CD4-positive, alpha-beta T cell (primary cell): Measurements from ENCODE around the gene RAB11FIP3. TPM values are rescaled to one million over a fixed set of nuclear protein-coding genes. Genes with fewer than 3 reads are reported as not detected.

Source experiments
- ATAC-seq: fragments of 200-7000 bp; cut with Tn5 transposase; one replicate; pipeline ENCODE4 v1.10.0; 2022; ENCODE audit warnings: mild to moderate bottlenecking; ENCODE audit not compliant: poor library complexity
- CTCF ChIA-PET: fragments of 350-600 bp; sonication (Branson Sonifier 250); formaldehyde crosslinking; loops from one replicate; lab custom pipeline; 2021; ENCODE audit warnings: antibody characterized with exemption, inconsistent platforms; lab: Charles Lee
- POLR2A ChIA-PET: fragments of 350-600 bp; sonication (Branson Sonifier 250); formaldehyde crosslinking; loops from one replicate; lab custom pipeline; 2021; ENCODE audit warnings: antibody characterized with exemption, inconsistent platforms; lab: Charles Lee
- DNase-seq, 14 experiments: peaks; one replicate each; pipeline ENCODE4 v3.0.0-alpha.2; 2013 to 2020; ENCODE audit warnings: mixed read lengths in 2 of 14
- H3K27ac ChIP-seq, 2 donors: one replicate each; pipeline versions ENCODE4 v1.5.1 to v1.7.0; 2013; ENCODE audit warnings: low read length in 2 of 2, low read depth in 1 of 2, mild to moderate bottlenecking in 1 of 2
- H3K27me3 ChIP-seq, 2 experiments: 1 replicate in 1 of 2; 2 replicates in 1 of 2; pipeline versions ENCODE4 v1.6.1 to v1.7.0; 2013; ENCODE audit warnings: low read length in 2 of 2, control low read depth in 1 of 2, mild to moderate bottlenecking in 1 of 2, moderate library complexity in 1 of 2; ENCODE audit not compliant: insufficient read depth in 2 of 2, control insufficient read depth in 1 of 2
- H3K36me3 ChIP-seq: one replicate; pipeline ENCODE4 v1.6.1; 2013; ENCODE audit warnings: low read length, control low read depth; ENCODE audit not compliant: insufficient read depth
- H3K4me1 ChIP-seq: one replicate; pipeline ENCODE4 v1.6.1; 2013; ENCODE audit warnings: low read length, control low read depth; ENCODE audit not compliant: insufficient read depth
- H3K4me3 ChIP-seq: one replicate; pipeline ENCODE4 v1.5.1; 2013; ENCODE audit warnings: mild to moderate bottlenecking, low read length, moderate library complexity
- H3K9me3 ChIP-seq, 2 experiments: 1 replicate in 1 of 2; 2 replicates in 1 of 2; pipeline versions ENCODE4 v1.6.1 to v1.7.0; 2013; ENCODE audit warnings: low read length in 2 of 2, mild to moderate bottlenecking in 2 of 2, control low read depth in 1 of 2, moderate library complexity in 1 of 2; ENCODE audit not compliant: control insufficient read depth in 1 of 2, insufficient read depth in 1 of 2
- H3K27ac Mint-ChIP-seq: one replicate; pipeline ENCODE4 v1.8.0; 2020; ENCODE audit warnings: mixed read lengths
- H3K27me3 Mint-ChIP-seq: one replicate; pipeline ENCODE4 v1.8.0; 2021; ENCODE audit warnings: mixed read lengths
- H3K36me3 Mint-ChIP-seq: one replicate; pipeline ENCODE4 v1.8.0; 2021; ENCODE audit warnings: low read depth, mixed read lengths
- H3K4me1 Mint-ChIP-seq: one replicate; pipeline ENCODE4 v1.8.0; 2021; ENCODE audit warnings: low read depth, mixed read lengths
- H3K4me3 Mint-ChIP-seq: one replicate; pipeline ENCODE4 v1.8.0; 2020; ENCODE audit warnings: mild to moderate bottlenecking, mixed read lengths
- H3K9me3 Mint-ChIP-seq: one replicate; pipeline ENCODE4 v1.8.0; 2020; ENCODE audit warnings: mixed read lengths
- intact Hi-C, 2 experiments: fragments of 100-400 bp; cut with DNase I in 1 of 2; cut with micrococcal nuclease in 1 of 2; formaldehyde crosslinking; loops; one replicate each; pipeline versions ENCODE4 v1.15.1 to v1.9.0; 2023 to 2025; cut with DNase I, micrococcal nuclease
- total RNA-seq, 174 experiments: library from RNA in 2 of 174; stranded (reverse) in 2 of 174; gene quantifications; one replicate each; pipeline ENCODE4 v1.2.3 and lab custom pipeline; 2021 to 2026
- TF ChIP-seq, protein P1 (sequence below): fragments of 200-600 bp; IDR thresholded peaks from one replicate; pipeline ENCODE4 v1.8.0; 2022; ENCODE audit warnings: antibody characterized with exemption, mild to moderate bottlenecking

RAB11FIP3 gene
- total RNA-seq, 2 experiments from 2014 or later, result 28.4 to 29.0 TPM

DNA sequence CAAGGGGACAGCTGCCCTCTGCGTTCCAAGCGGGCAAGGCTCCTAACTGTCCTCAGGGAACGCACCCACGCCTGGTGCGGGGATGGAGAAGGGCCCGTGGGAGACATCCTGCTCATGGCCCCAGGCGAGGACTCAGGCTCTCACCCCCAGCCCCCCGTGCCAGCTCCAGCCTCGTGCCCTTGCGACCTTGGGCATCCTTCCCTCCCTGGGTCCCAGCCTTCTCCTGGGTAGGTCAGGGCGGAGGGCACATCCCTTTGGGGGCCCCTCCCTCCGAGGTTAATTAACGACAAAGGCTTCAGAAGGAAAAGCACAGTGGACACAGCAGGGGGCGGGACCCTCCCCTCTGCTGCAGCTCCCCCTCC, 46.6 kb upstream of the RAB11FIP3 start:
- POLR2A ChIA-PET, result interaction anchor here (0.5 to 5.9 kb wide), 5 partner anchors 8 to 197 kb away, joined by 3 to 60 read pairs (median 5); partner anchors contain the start of genes AXIN1, DECR2 and MRPL28
- Mint-ChIP-seq H3K4me3 (peak overlapping the region; percentile 62), H3K27me3 (no peaks in the 10 kb centered on the region), H3K4me1 (peaks cover 26% of the 10 kb centered on the region), H3K27ac (peak overlapping the region; percentile 98), H3K9me3 (no peaks in the 10 kb centered on the region), H3K36me3 (peaks cover 22% of the 10 kb centered on the region)
- no peak for ATAC-seq
- Histone ChIP-seq H3K9me3 (no peaks in the 10 kb centered on the region), H3K27me3 (no peaks in the 10 kb centered on the region), H3K27ac (peak overlapping the region; percentile 30 to 40), H3K4me1 (peaks cover 48% of the 10 kb centered on the region), H3K4me3 (no peak overlapping the region), H3K36me3 (peaks cover 35% of the 10 kb centered on the region)
- DNase-seq, result no peak
- CTCF ChIA-PET, result no interaction called here
- TF ChIP-seq, protein P1, sequence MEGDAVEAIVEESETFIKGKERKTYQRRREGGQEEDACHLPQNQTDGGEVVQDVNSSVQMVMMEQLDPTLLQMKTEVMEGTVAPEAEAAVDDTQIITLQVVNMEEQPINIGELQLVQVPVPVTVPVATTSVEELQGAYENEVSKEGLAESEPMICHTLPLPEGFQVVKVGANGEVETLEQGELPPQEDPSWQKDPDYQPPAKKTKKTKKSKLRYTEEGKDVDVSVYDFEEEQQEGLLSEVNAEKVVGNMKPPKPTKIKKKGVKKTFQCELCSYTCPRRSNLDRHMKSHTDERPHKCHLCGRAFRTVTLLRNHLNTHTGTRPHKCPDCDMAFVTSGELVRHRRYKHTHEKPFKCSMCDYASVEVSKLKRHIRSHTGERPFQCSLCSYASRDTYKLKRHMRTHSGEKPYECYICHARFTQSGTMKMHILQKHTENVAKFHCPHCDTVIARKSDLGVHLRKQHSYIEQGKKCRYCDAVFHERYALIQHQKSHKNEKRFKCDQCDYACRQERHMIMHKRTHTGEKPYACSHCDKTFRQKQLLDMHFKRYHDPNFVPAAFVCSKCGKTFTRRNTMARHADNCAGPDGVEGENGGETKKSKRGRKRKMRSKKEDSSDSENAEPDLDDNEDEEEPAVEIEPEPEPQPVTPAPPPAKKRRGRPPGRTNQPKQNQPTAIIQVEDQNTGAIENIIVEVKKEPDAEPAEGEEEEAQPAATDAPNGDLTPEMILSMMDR, result no peak
- intact Hi-C loops, result no loop called here

GRCh38 chr16:379183-379960, 46.1 kb upstream of the RAB11FIP3 start:
- ATAC-seq (no peak), DNase-seq (no peak)
- peak overlapping the region; percentile 40 to 71 for H3K27ac ChIP-seq
- no peaks in the 10 kb centered on the region for H3K27me3 Mint-ChIP-seq
- peaks cover 22% of the 10 kb centered on the region for H3K36me3 Mint-ChIP-seq
- no peaks in the 10 kb centered on the region for H3K9me3 ChIP-seq
- no peaks in the 10 kb centered on the region for H3K27me3 ChIP-seq
- intact Hi-C loops, result no loop called here
- TF ChIP-seq, protein P1, result no peak
- peak overlapping the region; percentile 98 for H3K27ac Mint-ChIP-seq
- H3K4me1 Mint-ChIP-seq, result peaks cover 26% of the 10 kb centered on the region
- ChIA-PET CTCF (no interaction called here), POLR2A (interaction anchor here (0.5 to 5.9 kb wide), 9 partner anchors 8 to 198 kb away, joined by 3 to 60 read pairs (median 5); partner anchors contain the start of genes AXIN1, DECR2 and MRPL28)
- peaks cover 29% of the 10 kb centered on the region for H3K36me3 ChIP-seq
- peak overlapping the region; percentile 94 for H3K4me3 Mint-ChIP-seq
- peaks cover 53% of the 10 kb centered on the region for H3K4me1 ChIP-seq
- peak overlapping the region; percentile 73 for H3K4me3 ChIP-seq
- no peaks in the 10 kb centered on the region for H3K9me3 Mint-ChIP-seq

GRCh38 chr16:379961-380761, 45.3 kb upstream of the RAB11FIP3 start:
- H3K4me3 Mint-ChIP-seq, result peak overlapping the region; percentile 94
- peak overlapping the region; percentile 98 for H3K27ac Mint-ChIP-seq
- TF ChIP-seq, protein P1, result no peak
- Histone ChIP-seq H3K27ac (peak overlapping the region in 1 of 2 donors; percentile 71), H3K4me1 (peaks cover 53% of the 10 kb centered on the region), H3K36me3 (peaks cover 21% of the 10 kb centered on the region), H3K4me3 (peak overlapping the region; percentile 73), H3K9me3 (no peaks in the 10 kb centered on the region), H3K27me3 (no peaks in the 10 kb centered on the region)
- intact Hi-C loops, result loop anchor here in 1 of 2 experiments (5.0 kb wide), 1 partner anchor 147 kb away; the partner anchor contains the start of gene CAPN15
- ATAC-seq, result peak; percentile 40
- peak in 8 of 14 experiments; percentile 23 to 72 (median 49) for DNase-seq
- H3K9me3 Mint-ChIP-seq, result no peaks in the 10 kb centered on the region
- POLR2A ChIA-PET, result interaction anchor here (0.8 to 5.9 kb wide), 9 partner anchors 9 to 273 kb away, joined by 3 to 60 read pairs (median 7); partner anchors contain the start of genes AXIN1, DECR2, MRPL28 and RAB11FIP3
- H3K4me1 Mint-ChIP-seq, result peaks cover 26% of the 10 kb centered on the region
- H3K27me3 Mint-ChIP-seq, result no peaks in the 10 kb centered on the region
- peaks cover 22% of the 10 kb centered on the region for H3K36me3 Mint-ChIP-seq
- CTCF ChIA-PET, result no interaction called here
